BLaER1 (cell line): ENCODE results near the gene GSTM4.
"Not testable (repeated sequence)": the region's sequence is repeated elsewhere in the genome, so short reads cannot be mapped to it uniquely, and the experiment has no call there.

Source experiments
- H3K27ac ChIP-seq: shearing (Covaris generic); formaldehyde crosslinking; 2 replicates; pipeline ENCODE4 v1.8.1; 2022
- H3K27me3 ChIP-seq: shearing (Covaris generic); formaldehyde crosslinking; 2 replicates; pipeline ENCODE4 v1.8.1; 2022
- H3K36me3 ChIP-seq: shearing (Covaris generic); formaldehyde crosslinking; 2 replicates; pipeline ENCODE4 v1.8.1; 2022
- H3K4me1 ChIP-seq: shearing (Covaris generic); formaldehyde crosslinking; 2 replicates; pipeline ENCODE4 v1.8.1; 2022
- H3K4me2 ChIP-seq: shearing (Covaris generic); formaldehyde crosslinking; 2 replicates; pipeline ENCODE4 v1.8.1; 2022
- H3K4me3 ChIP-seq: shearing (Covaris generic); formaldehyde crosslinking; 2 replicates; pipeline ENCODE4 v1.8.1; 2022
- H3K9ac ChIP-seq: shearing (Covaris generic); formaldehyde crosslinking; 2 replicates; pipeline ENCODE4 v1.8.1; 2022
- H3K9me3 ChIP-seq: shearing (Covaris generic); formaldehyde crosslinking; 2 replicates; pipeline ENCODE4 v1.8.1; 2022
- H4K20me1 ChIP-seq: shearing (Covaris generic); formaldehyde crosslinking; 2 replicates; pipeline ENCODE4 v1.8.1; 2022
- Cebpa-rat ChIP-seq: shearing (Covaris generic); IDR thresholded peaks from 2 replicates; pipeline ENCODE4 v1.8.1; 2022

GSTM4 gene

GRCh38 chr1:109697066-109697465 is 41.2 kb downstream of the GSTM4 start:
- Histone ChIP-seq H3K4me1 (no peaks in the 10 kb centered on the region), H3K4me2 (no peak overlapping the region), H3K27ac (no peak overlapping the region), H3K9ac (no peak overlapping the region), H3K4me3 (no peak overlapping the region), H4K20me1 (no peaks in the 10 kb centered on the region), H3K36me3 (peaks cover 36% of the 10 kb centered on the region), H3K9me3 (no peaks in the 10 kb centered on the region), H3K27me3 (no peaks in the 10 kb centered on the region)
- TF ChIP-seq Cebpa-rat: no peak

GRCh38 chr1:109697861-109698260 is 42.0 kb downstream of the GSTM4 start:
- not testable (repeated sequence) for H3K4me1 ChIP-seq, H3K4me2 ChIP-seq, H3K9ac ChIP-seq, H4K20me1 ChIP-seq, H3K27ac ChIP-seq, H3K9me3 ChIP-seq, H3K4me3 ChIP-seq, H3K27me3 ChIP-seq
- peaks cover 28% of the 10 kb centered on the region for H3K36me3 ChIP-seq

- H3K9me3 ChIP-seq: peaks cover 28% of the 10 kb centered on the region
- H3K27ac ChIP-seq, H3K9ac ChIP-seq: not testable (repeated sequence)
Observed at GRCh38 chr1:109702940-109703339, 47.0 kb downstream of the GSTM4 start.

GRCh38 chr1:109704173-109704572 is 48.3 kb downstream of the GSTM4 start:
- no peak for TF ChIP-seq Cebpa-rat
- Histone ChIP-seq H3K27ac (no peak overlapping the region), H3K36me3 (no peaks in the 10 kb centered on the region; the same call in 1 of the 2 replicates), H3K4me1 (no peaks in the 10 kb centered on the region), H4K20me1 (no peaks in the 10 kb centered on the region), H3K9ac (no peak overlapping the region), H3K4me2 (no peak overlapping the region), H3K4me3 (no peak overlapping the region), H3K9me3 (peaks cover 41% of the 10 kb centered on the region), H3K27me3 (no peaks in the 10 kb centered on the region)

More at GRCh38 chr1:109702940-109703339, 47.0 kb downstream of the GSTM4 start:
- H3K4me2 ChIP-seq, H3K27me3 ChIP-seq, H3K4me3 ChIP-seq, H3K36me3 ChIP-seq, H4K20me1 ChIP-seq, H3K4me1 ChIP-seq: not testable (repeated sequence)

- Histone ChIP-seq H3K36me3 (no peaks in the 10 kb centered on the region; the same call in 1 of the 2 replicates), H3K9me3 (peaks cover 52% of the 10 kb centered on the region), H3K4me3 (no peak overlapping the region), H3K27ac (no peak overlapping the region), H4K20me1 (no peaks in the 10 kb centered on the region), H3K9ac (no peak overlapping the region), H3K27me3 (no peaks in the 10 kb centered on the region), H3K4me1 (no peaks in the 10 kb centered on the region), H3K4me2 (no peak overlapping the region)
- no peak for TF ChIP-seq Cebpa-rat
Observed at GRCh38 chr1:109705411-109705810, 49.5 kb downstream of the GSTM4 start.

GRCh38 chr1:109708949-109709348 is 53.0 kb downstream of the GSTM4 start:
- peaks cover 52% of the 10 kb centered on the region for H3K9me3 ChIP-seq
- H4K20me1 ChIP-seq: not testable (repeated sequence)

GRCh38 chr1:109709822-109710221 is 53.9 kb downstream of the GSTM4 start:
- H3K4me2 ChIP-seq, H3K4me1 ChIP-seq, H4K20me1 ChIP-seq, H3K27ac ChIP-seq, H3K36me3 ChIP-seq, H3K9ac ChIP-seq, H3K4me3 ChIP-seq: not testable (repeated sequence)
- H3K9me3 ChIP-seq: peaks cover 46% of the 10 kb centered on the region
- H3K27me3 ChIP-seq: peaks cover 11% of the 10 kb centered on the region

More at GRCh38 chr1:109708949-109709348, 53.0 kb downstream of the GSTM4 start:
- H3K4me2 ChIP-seq, H3K4me3 ChIP-seq, H3K36me3 ChIP-seq, H3K9ac ChIP-seq, H3K27ac ChIP-seq, H3K4me1 ChIP-seq: not testable (repeated sequence)
- H3K27me3 ChIP-seq: peaks cover 11% of the 10 kb centered on the region
